ENCODE results near the gene NDUFB8.

The NDUFB8 gene

DNA sequence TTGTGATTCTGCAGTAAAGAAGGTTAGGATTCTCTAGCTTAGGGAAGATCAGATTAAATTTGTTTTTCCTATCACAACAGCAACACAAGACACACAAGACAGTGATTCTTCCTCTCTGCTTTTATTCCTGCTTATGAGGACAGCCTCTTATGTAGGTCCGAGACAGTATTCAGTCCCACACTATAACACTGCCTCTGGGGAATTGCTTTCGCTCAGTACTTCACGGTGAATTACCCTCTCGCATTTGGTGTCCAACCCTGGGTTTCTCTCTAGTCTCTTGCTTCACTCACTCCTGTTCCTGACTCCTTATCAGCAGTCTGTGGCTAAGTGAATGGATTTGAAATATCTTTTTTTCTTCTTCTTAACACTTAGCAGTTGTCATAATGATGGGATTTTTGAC is 7.8 kb upstream of the NDUFB8 start:
- DNase-seq (ENCODE audit: low read depth in 2 of 2) = no peak

DNA sequence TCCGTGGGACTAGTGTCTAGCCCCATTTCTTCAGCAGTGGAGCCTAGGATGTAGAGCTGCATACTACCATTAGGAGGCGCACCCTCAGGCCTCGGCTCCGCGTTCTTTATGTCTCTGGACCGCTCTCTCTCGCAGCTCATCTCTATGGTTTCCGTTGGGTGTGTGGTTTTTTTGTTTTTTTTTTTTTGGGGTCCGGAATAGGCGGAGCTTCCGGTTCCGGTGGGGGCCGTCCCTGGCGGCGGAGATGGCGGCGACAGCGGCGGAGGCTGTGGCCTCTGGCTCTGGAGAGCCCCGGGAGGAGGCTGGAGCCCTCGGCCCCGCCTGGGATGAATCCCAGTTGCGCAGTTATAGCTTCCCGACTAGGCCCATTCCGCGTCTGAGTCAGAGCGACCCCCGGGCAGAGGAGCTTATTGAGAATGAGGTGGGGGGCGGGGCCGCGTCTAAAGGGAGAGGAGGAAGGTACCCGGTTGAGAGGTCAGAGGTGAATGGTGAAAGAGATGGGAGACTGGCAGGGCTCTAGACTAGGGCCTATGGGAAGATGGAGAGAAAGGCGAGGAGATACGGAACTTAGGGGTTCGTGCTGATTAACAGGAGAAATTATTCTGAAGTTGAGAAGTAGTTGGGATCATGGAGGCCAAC is 6.2 kb upstream of the NDUFB8 start, which contains the start of gene HIF1AN:
Gene HIF1AN, plus strand, starts transcription at position 229 of the 639 bp plus-strand sequence. Its CDS starts 16 bp downstream, at position 245.
- DNase-seq (ENCODE audit: low read depth in 2 of 2) = peak; percentile 91 to 92

DNA sequence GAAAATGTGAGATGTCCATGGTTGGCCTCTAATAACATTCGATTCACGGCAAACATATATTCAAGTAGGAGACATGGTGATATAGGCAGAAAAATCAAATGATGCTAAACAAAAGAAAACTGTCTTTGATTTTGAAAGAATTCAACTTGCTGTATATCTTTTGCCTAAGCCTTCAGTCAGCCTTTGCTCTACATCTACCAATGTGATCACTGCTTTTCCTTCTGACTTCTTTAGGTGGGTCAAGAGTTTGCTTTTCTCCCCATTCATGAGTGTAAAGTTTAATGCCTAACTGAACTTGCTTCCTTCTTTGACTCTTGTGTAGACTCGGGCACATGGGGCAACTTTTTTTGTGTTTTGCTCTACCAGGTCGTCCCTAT is 5.7 kb upstream of the NDUFB8 start:
- no peak for DNase-seq (ENCODE audit: low read depth in 2 of 2)

DNA sequence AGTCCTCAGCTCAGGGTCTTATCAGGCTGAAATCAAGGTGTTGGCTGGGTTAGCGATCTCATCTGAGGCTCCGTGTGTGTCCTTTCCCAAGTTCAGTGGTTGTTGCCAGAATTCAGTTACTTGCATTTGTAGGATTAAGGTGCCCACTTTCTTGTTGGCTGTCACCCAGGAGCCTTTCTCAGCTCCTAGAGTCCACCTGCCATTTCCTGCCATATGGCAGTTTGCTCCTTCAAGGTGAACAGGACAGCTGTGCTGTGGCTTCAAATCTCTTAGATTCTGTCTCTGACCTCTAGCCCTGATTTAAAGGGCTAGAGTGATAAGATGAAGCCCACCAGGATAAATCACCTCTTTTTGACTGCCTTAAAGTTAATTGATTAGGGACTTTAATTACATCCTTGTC is 5.1 kb upstream of the NDUFB8 start:
- DNase-seq (ENCODE audit: low read depth in 2 of 2) = no peak

DNA sequence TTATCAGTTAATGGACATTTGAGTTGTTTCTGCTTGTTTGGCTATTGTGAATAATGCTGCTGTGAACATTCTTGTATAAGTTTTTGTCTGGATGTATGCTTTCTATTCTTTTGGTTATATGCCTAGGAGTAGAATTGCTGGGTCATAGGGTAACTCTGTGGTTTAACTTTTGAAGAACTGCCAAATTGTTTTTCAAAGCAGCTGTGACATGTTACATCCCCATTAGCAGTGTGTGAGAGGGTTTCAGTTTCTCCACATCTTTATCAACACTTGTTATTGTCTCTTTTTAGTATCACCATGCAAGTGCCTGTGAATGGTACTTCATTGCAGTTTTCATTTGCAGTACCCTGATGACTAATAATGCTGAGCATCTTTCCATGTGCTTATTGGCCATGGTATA is 2.1 kb upstream of the NDUFB8 start:
- no peak for DNase-seq (ENCODE audit: low read depth in 2 of 2)

DNA sequence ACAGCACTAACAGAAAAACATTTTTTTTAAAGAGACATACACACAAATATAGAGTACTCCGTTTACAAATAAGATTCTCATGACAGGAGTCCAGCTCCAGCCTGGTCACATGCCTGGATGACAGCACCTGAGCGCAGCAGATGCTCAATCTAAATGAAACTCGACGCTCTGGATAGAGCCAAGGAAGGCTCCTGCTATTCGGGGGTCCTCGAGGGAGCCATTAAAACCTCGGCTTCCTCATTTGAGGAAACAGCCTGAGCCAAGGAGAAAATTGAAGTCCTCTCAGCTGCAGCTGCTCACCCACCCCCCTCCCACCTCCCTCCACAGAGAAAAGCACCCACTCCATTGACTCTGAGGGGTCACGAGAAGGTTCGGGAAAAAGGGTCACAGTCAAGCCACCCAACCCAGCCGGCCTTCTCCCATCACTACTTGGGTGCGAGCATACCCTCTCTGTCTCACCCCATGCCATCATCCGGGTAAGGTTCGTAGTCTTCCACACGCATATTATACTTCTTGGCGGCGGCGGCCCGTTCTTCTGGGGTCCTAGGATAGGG is 673 bp downstream of the NDUFB8 start:
- DNase-seq (ENCODE audit: low read depth in 2 of 2) = no peak

DNA sequence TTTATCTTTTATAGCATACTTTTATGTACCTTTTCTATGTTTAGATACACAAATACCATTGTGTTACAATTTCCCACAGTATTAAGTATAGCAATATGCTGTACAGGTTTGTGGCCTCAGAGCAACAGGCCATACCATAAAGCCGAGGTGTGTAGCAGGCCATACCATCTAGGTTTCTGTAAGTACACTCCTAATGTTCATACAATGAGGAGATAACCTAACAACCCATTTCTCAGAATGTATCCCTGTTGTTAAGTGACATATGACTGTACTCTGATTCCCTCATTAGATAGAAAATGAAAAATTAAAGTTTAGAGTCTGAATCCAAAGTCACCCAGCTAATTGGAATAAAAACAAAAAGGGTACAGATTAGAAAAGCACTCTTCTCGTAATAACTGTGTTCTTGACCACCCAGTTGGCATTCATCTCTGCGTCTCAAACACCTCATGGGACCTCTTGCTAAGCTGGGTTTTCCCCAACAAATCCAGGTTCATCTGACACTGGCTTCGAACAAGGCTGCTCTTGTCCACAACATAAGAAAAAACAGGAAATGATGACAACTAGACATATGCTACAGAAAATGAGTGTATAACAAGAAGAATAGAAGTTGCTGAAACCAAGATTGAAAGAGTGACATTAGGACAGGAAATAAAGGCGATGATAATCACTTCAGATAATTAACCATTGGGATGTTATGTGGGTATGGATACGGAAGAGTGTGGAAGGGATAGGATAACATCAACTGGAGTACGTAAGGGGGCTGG is 1.4 kb downstream of the NDUFB8 start:
- DNase-seq (ENCODE audit: low read depth in 2 of 2) = no peak

DNA sequence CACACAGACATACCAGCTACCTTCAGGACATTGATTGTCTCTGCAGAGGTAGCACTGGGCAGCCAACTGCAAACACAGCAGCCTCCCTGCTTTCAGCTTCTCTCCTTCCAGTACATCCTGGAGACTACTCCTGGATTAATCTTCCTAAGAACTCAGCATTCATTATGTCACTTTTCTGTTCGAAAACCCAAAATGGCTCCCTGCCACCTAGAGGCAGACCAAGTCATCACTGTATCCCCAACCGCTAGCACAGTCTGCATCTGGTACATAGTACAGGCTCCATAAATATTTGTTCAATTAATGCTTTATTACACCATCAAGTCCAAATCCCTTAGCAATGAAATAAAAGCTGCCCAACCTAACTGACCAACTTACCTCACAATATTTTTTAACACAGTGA is 5.0 kb downstream of the NDUFB8 start:
- no peak for DNase-seq (ENCODE audit: low read depth in 2 of 2)

DNA sequence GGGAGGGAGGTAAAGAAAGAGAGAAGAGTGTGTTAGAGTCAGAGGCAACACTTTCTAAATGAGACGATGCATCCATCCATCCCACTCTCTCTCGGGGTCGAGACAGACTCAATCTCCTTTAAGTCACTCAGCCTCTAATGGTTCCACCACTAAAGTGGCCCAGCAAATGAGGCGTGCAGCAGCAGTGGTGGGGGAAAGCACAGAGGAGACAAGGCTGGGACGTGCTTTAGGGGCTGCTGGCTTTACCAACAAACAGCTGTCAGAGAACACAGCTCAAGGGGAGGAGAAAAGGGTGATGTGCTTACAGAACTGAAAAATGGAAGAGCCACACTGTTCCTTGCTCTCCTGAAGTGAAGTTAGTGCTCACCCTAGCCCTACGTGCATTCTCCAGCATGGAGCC is 5.5 kb downstream of the NDUFB8 start:
- no peak for DNase-seq (ENCODE audit: low read depth in 2 of 2)

DNA sequence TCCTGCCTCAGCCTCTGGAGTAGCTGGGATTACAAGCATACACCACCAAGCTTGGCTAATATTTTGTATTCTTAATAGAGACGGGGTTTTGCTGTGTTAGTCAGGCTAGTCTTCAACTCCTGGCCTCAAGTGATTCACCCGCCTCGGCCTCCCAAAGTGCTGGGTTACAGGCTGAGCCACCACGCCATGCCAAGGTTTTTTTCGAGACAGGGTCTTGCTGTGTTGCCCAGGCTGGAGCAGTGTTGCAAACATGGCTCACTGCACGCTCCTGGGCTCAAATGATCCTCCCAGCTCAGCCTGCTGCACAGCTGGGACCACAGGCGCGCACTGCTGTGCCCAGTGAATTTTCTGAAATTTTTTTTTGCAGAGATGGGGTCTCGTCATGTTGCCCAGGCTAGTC is 6.7 kb downstream of the NDUFB8 start:
- no peak for DNase-seq (ENCODE audit: low read depth in 2 of 2)

DNA sequence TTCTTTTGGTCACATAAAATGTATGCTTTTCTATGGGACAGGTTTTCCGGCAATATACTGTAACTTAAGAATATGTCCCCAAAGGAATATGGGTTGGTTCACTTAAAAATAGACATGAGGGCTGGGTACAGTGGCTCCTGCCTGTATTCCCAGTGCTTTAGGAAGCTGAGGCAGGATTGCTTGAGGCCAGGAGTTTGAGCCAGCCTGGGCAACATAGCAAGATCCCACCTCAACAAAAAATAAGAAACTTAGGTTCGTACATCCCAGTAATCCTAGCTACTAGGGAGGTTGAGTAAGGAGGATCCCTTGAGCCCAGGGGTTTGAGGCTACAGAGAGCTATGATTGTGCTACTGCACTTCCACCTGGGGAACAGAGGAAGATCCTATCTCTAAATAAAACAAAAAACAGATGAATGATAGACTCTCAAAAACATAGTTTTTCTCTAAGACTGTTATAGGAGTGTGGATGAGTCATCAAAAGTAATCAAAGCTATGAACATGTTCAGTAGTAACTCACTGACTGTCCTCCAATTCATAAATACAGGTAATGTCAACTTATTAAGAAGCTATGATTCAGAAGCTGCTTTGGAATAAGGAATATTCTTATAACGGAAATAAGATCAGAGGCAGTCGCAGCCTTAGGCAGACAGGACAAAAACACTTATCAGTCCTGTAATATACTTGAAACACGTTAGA is 7.4 kb downstream of the NDUFB8 start:
- DNase-seq (ENCODE audit: low read depth in 2 of 2) = no peak

DNA sequence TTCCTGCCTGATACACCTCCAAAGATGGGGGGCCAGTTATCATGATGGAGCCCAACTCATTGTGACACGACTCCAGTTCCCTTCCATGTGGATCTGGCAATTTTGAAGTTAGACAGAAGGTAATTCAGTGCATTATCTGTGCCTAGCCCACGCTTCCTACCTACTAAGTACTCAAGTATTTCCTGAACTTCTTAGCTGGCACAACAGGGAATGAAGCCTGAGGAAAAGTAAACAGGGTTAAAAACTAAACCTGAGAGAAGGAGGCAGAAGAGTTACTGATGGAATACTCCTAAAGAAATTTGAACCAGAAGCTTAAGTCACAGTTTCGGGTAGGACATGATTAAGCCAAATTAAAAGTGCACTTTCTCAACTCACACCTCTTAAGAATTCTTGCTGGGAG is 8.9 kb downstream of the NDUFB8 start:
- DNase-seq (ENCODE audit: low read depth in 2 of 2) = no peak

DNA sequence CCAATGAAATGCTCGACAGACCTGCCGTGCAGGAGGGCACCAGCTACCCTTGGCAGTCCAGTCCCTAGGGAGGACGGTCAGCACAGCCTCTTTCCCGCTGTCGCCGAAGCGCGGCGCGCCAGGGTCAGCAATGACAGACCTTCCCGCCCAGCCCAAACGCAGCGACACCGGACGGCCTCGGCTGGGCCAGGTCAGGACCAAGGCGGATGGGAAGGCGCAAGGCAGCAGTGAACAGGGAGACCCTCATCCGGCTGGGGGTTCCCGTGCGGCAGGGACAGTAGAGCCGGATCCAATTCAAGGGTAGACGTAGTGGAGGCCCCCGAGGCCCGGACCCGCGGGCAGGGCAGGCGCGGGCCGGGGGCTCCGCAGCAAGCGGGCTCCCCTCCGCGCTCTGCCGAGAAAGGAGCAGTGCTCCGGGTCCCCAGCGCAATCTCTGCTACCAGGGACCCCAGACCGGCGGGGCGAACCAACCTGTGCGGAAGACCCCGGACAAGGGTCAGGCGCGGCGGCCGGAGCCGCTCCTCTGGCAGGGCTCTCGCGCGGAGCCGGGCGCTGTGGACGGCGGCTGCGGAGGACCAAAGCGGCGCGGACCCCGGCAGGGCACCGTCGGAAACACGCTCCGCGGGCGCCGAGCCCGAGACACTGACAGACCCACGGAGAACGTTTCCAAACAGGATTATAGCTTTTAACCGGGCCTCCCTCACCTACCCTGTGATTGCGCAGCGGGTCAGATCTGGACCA is 10.2 kb downstream of the NDUFB8 start, which contains the start of gene SEC31B:
Gene SEC31B, minus strand, starts transcription at position 551 of the 741 bp plus-strand sequence. CDS start 2,909 bp downstream, outside the sequence.
- no peak for DNase-seq (ENCODE audit: low read depth in 2 of 2)

DNA sequence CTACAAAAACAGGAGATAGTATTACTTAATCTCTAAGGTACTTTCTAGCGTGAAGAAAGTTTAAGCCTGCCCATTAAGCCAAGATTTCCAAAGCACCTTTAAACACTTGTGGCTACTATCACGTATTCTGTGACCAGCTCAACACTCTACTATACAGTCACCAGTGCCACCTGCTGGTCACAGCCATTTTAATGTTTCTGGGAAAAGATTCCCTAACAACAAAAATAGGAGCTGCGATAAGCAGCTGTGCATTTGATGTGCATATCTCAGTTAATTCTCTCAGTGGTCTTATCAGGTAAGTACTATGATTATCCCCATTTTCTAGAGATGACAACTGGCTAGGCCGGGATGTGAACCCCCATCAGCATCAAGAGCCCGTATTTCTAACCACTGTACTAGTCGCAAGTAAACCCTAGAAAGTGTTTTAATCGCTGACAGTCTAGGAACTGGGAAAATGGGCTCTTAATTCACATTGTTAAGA is 10.9 kb downstream of the NDUFB8 start:
- peak in 1 of 2 experiments; percentile 27 for DNase-seq (ENCODE audit: low read depth in 2 of 2)

DNA sequence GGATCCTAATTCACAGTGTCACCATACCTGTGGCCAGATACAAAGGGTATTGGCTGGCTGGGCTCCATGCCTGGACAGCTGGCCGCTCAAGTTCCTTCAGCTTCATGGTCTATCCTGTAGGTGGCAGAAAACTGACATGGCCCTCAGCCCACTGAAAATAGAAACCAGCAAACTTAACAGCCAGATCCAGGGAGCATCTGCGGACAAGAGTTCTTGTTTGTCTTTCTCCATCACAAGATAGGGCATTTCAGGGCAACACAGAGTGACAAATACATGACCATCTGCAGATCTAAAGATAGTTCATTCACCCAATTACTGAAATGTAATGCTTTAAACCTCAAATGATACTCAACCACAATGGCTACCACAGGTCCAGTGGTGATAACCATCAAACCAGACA is 12.8 kb downstream of the NDUFB8 start:
- DNase-seq (ENCODE audit: low read depth in 2 of 2) = no peak

DNA sequence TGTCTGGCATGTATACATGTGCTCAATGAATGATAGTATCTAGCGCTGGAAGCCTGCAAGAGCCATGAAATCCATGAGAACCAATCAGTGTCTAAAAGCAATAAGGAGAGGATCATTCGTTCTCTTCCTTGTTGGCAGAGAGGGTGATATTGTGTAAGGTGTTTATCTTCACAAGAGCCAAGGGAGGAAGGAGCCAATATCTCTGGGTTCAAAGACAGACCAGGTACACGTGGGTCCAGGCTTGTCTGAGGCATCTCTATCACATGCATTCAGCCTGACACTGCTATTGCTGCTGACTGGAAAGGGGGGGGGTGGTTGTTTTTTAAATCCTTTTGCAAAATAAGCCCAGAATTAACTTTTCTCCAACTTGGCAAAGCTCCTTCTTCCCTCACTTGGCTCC is 14.1 kb downstream of the NDUFB8 start:
- no peak for DNase-seq (ENCODE audit: low read depth in 2 of 2)

DNA sequence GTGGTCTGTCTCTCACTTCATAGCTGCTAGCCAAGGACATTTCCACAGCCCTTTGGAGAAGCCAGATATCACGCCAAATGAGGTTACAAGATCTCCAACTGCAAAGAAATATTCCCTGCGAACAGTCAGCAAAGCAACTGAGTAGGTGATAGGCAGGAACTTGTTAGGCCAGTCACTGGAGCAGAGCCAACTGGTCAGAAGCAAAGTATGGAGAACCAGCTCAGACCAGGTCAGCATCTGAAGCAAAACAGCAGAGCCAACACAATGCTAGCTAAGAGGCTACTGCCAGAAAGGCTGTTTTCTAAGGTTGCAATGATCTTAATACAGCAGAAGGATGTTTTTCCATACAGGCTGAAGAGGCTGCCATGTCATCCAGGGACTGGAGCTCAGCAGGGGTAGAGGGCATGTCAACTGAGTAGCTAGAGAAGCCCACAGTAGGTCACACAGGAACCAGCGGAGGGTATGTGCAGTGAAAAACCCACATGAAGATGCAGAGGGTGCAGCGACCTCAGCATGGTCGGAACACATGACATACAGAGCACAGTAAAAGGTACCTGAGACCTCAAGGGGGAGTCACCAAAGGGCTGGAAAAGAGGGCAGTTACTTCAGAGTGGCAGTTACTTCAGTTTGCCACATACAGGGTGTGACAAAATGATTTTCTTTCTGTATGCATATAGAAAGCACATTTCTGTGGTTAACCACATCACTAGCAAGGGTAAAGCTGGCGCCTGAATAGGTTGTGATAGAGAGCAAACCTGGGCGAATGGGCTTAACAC is 18.9 kb downstream of the NDUFB8 start:
- no peak for DNase-seq (ENCODE audit: low read depth in 2 of 2)

DNA sequence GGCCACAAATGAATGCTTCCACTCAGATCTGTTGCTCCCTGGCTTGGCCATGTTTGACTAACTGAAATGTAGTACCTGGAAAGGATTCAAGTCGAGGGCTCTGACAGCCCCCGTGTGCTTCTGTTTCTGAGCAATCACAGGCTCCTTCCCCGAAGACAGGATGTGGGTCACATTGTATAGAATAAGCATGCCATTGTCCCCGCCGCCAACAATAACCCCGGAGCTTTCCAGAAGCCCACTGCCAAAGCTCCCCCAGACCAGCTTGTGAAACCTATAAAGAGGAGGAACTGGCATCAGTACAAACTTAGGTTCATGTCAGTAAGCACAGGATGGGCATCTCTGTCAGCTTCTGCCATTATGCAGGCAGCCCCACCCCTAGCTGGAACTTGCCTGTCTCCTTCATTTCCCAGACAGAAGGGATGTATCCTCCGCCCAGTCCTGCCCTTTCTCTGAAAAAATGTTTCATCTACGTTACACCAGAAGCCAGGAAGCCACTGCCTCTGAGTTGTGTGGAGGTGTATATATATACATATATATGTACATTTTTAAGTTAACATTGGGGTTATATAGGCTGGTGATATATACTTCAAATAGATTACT is 20.3 kb downstream of the NDUFB8 start:
- DNase-seq (ENCODE audit: low read depth in 2 of 2) = no peak

DNA sequence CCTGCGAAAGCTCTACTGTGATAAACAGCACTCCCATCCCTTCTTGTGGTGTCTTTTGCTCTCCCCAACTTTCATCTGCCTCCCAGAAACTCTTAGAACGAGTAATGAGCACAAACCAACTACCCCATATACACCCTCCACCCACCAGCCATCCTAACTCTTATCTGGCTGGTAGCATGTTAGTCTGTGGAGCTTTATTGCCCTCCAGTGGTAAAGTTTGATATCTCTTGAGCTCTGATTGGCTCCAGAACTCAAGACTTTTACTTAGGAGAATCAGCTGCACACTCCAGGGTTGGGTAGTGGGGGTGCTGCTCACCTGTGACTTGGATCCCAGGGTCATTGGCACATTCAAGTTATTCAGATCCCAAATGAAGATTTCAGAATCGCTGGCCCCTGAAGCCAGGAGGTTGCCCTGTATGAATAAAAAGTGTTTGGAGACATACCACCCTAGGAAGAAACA is 20.9 kb downstream of the NDUFB8 start:
- DNase-seq (ENCODE audit: low read depth in 2 of 2) = peak; percentile 34 to 42

DNA sequence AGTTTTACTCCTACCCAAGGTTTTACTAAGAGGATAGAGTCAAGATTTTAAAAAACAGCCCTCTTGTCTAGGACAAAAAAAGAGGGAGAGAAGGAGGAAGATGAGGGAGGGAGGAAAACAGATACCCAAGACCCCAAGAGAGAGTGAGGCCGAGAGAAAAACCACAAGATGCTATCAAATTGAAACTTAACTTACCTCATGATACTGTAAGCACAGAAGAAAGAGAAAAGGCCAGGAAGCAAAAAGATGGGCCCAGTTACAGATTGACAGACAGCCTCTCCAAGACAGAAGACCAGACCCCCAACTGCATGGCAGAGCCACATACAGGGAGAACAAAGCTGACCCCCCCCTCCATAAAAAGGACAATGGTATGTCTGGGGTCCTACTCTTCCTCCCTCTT is 21.4 kb downstream of the NDUFB8 start:
- DNase-seq (ENCODE audit: low read depth in 2 of 2) = no peak

Measured in fibroblast of skin of left quadriceps (primary cell).